Measurements from ENCODE around the gene ST6GALNAC4.

The ST6GALNAC4 gene

DNA sequence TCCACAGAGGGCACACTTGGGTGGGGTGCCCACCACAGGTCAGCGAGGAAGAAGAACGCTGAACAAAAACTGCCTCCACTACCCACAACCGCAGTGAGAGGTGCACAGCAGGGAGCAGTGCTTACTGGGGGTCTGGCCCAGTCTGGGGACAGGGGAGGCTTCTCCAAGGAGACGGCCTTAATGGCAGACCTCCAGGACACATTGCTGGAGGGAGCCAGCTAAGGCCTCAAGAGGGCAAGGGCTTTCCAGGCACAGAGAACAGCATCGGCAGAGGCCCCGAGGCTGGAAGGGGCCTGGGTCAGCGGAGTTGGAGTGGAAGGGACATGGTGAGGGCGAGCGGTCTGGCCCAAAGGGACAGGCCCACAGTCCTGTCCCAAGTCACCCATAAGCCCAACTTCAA lies 29.1 kb upstream of the ST6GALNAC4 start:
- no peak for DNase-seq

DNA sequence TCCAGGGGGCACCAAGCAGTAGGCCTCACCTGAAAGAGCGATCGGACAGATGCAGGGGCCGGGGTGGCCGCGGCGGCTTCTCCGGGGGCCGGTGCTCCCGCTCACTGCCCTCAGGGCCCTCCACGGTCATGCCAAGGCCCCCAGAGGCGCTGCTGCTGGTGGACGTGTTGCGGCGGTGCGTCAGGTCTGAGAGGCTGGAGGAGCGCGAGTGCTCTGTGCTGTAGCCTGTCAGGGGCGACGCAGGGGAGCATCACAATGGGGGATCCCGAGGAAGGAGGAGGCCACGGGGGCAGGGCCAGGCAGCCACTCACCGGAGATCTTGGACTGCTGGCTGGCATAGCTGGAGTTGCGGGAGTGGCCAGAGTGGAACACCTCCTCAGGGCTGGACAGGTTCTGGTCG lies 28.5 kb upstream of the ST6GALNAC4 start:
- no peak for DNase-seq

DNA sequence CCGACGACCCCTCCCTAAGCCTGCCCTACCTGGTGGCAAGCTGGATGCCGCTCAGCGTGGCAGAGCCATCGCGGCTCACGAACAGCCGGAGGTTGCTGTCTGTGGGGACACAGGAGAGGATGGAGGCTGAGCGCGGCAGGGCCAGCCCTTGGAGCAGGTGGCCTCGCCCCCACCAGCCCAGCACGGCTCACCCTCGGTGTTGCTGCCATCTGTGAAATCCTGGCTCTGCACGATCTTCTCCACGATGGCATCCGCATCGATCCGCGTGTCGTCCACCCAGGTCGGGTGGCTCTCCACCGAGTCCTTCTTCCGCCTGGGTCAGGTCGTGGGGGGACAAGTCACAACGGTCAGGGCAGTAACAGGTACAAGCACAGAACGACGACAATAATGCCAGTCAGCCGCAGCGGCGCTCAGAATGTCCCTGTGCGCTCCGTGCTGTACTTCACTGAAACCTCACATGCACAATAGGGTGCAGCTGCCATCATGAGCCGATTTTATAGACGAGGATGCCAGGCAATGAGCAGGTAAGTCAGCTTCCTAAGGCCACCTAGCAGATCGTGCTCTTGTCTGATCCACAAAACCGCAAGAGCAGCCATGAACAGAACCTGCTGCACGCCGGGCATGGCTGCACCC lies 27.9 kb upstream of the ST6GALNAC4 start:
- no peak for DNase-seq

GRCh38 chr9:127943731-127944144 lies 26.9 kb upstream of the ST6GALNAC4 start:
- DNase-seq: peak; percentile 45 to 58

GRCh38 chr9:127943011-127943662 lies 26.3 kb upstream of the ST6GALNAC4 start:
- no peak for DNase-seq

DNA sequence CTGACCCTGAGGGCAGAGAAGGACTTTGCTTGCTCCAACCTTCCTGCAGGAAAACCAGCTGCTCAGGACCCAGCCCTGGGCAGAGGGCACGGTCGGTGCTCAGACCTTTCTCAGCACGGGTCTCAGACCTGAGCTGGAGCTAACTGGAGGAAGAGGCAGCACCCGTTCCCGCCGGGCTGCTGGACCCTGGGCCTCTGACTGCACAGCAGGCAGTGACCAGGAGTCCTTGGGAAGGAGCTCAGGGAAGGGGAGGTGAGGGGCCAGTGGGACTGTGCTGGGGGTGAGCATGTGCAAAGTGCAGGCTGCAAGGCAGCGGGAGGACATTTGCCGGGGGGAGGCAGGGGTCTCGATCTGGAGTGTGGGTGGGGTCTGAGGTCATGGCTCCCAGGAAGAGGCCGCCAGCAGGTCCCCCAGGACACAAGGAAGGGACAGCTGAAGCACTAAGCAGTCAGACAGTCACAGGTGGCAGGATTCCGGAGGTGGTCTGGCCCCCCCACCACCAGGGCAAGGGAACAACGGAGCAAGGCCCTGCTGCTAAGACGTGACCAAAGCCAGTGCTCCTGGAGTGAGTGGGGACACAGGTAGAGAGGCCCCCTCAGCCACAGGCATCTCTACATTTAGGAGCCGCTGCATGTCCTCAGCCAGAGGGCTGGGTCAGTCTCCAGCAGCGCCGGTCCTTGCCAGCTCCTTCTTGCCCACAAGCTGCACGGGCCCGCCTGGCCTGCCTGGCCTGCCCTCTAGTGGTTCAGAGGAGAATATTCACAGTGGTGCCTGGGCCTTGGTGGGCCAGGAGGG lies 25.6 kb upstream of the ST6GALNAC4 start:
- DNase-seq: peak; percentile 30 to 52

GRCh38 chr9:127941961-127942215 lies 25.0 kb upstream of the ST6GALNAC4 start:
- no peak for DNase-seq

DNA sequence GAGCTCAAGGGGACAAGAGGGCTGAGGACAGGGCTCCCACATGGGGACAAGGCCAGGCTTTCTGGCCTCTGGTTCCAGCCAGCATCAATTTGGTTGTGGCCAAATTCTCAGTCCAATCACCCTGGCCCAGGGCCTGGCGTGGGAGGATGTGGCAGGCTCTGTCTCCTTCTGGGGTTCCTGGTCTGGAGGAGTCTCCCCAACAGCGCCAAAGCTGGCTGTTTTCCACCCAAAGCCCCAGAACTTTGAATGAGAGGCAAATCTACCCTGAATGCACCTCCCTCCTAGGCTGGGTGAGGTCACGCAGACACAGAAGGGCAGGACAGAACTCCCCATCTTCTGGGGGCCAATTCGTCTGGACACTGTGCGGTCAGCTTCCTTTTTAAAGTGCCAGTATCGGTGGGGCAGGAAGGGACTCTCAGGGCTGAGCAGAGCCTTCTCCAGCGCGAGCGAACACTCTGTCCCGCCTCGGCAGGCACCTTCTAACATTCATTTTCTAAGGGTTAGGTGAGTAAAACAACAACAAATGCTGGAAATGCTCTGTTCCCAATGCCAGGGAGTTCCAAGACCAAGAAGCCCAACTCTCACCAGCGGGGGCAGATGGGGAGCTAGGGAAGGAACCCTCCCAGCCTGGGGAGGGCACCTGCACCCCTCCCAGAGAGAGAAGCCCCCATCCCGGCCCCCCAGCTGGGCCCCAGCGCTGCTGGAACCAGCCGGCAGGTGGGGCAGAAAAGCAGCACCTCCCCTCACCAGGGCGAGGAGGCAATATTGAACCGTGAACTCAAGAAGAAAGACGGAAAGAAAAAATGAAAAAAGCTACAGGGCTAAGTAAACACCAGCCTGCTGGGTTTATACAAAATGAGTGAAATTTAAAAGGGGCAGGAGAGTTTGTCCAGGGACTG lies 24.5 kb upstream of the ST6GALNAC4 start:
- no peak for DNase-seq

DNA sequence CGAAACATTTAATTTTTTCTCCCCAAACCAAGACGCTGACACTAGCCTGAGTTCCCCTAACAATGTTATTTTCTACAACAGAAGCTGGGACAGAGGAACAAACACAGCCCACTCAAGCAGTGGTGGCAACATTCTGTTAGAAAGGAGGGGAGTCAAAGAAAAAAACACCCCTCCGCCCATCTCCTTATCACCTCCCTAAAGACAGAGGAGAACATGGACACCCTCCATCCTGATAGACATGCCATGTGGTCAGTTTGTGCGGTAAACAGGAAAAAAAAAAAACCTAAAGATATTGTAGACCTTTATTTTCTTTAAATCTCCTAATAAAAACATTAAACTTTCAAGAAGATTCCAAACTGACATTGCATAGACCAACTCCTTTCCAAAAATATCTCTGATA lies 23.8 kb upstream of the ST6GALNAC4 start:
- no peak for DNase-seq

- no peak for DNase-seq
These were observed 21.5 kb upstream of the ST6GALNAC4 start for GRCh38 chr9:127938298-127938690.

DNA sequence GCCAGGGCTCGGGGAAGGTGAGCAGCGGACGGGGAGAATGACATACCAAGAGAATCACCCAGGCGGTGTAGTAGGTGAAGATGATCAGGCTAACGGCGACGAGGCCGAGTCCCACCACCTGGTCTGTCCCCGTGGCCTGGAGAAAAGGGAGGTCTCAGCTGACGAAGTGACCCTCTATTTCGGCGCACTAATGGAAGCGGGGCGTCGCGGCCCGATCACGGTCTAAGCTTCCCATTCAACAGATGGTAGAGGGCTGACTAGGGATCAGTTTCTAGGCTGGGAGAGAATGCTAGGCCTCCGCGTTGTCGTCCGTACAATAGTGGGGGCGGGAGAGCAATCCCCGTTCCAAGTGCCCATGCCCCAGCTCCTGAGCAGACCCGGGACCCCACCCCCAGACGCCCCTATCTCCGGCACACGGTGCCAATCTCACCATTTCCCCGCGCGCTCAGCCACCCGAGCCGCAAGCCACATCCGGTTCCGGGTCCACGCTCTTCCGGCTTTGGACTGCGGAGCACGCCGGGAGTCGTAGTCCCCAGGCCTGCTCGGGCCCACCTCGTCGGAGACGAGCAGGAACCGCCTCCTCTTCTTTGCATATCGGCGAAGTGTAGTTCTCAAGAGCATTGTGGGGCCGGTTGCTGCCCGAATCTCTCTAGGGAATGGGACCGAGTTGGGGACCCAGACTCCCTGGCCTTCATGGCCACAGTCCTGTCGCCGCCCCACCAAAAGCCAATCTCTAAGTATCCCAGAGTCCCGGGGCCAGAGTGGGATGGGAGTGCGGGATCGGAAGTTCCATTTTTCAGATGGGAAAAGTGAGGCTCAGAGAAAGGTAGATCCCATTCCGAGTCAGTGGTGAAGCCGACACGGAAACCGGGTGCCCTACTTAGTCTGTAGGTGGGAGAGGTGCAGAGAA lies 20.8 kb upstream of the ST6GALNAC4 start, which contains the start of gene DPM2:
Gene DPM2 (minus strand): TSS at position 467 of the 910 bp plus-strand sequence. CDS start 34 bp downstream, at position 433.
- peak; percentile 64 to 70 for DNase-seq

DNA sequence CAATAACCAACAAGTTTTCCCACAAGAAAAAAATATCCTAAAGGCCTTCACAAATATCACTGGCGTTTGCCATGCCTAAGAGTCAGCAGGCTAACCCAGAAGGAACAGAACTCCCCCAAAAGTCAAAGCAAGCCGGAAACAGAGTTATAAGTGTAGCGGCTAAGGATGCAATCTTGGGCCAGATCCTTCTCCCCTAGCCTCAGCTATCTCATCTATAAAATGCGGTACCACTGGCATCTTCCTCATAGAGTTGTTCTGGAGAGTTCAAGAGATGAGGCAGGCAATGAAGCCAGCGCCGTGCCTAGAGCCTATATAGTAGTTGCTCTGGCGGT lies 20.2 kb upstream of the ST6GALNAC4 start:
- peak in 1 of 2 experiments; percentile 17 for DNase-seq

DNA sequence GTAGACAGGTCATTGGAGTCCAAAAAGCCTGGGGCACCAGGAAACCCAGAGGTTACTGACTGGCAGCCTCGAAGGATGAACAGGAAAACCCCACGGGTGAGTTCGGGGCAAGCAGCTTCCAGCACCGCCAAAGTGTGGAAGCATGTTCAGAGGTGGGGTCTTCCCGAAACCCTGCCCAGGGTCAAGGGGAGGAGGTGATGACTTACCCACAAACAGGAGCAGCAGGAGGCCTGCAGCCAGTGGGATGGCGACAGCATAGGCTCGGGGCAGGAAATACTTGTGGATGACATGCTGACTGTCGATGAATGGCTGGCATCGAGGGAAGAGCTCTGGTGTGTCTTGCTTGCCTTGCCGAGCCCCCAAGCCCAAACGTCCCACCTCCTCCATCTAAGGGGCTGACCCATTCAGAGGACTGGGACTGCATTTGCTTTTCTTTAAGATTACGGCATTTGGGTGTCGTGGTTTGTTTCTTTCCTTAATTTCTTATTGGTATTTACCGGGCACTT lies 19.6 kb upstream of the ST6GALNAC4 start:
- no peak for DNase-seq

GRCh38 chr9:127935765-127936221 lies 19.0 kb upstream of the ST6GALNAC4 start:
- DNase-seq: no peak

- DNase-seq: no peak
These were observed 18.1 kb upstream of the ST6GALNAC4 start for GRCh38 chr9:127934986-127935385.

DNA sequence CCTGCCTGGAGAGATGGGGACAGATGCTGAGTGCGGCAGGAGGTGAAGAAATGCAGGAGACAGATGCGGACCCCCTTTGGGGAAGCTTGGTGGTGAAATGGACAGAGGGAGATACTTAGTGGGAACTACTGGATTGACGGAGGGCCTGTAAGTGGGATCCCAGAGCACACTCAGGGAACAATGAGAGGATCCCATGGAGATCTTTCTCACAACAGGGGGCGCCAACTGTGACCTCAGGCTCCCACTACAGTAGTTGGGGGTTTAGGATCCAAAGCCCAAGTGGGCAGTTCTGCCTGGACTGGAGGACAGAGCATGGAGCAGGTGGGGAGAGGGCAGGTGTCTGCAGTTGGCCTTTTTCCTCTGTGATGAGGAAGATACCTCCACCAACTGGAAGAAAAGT lies 17.4 kb upstream of the ST6GALNAC4 start:
- no peak for DNase-seq

DNA sequence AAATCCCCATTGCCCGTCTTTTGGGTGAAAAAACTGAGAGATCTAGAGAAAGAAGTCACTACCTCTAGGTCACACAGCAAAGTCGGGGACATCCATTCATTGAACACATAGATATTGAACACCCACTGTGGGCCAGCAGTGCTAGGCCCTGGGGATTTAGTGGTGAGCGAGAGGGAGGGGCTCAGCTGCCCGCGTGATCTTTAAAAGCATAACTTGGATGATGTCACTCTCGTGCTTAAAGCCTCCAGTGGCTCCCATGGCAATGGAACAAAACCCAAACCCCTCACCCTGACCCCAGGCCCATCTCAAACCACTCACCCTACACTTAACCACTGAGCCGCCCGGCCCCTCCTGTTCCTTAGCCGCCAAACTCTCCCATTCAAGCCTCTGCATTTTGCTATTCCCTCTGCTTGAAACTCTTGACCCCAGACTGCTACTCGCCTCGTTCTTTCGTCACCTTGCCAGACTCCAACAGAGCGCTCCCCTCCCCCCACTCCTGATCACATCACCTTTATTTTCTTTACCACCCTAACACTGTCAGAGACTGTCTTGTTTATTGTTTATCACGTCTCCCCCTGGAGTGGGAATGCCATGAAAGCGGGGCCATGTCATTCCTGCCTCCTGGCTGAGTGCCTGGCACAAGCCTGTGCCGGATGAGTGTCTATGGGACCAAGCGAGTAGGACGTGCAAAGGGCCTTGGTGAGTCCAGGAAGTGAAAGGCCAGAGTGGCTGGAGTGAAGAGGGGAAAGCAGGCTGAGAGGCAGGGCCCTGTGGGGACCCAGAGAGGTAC lies 14.4 kb upstream of the ST6GALNAC4 start:
- DNase-seq: no peak

DNA sequence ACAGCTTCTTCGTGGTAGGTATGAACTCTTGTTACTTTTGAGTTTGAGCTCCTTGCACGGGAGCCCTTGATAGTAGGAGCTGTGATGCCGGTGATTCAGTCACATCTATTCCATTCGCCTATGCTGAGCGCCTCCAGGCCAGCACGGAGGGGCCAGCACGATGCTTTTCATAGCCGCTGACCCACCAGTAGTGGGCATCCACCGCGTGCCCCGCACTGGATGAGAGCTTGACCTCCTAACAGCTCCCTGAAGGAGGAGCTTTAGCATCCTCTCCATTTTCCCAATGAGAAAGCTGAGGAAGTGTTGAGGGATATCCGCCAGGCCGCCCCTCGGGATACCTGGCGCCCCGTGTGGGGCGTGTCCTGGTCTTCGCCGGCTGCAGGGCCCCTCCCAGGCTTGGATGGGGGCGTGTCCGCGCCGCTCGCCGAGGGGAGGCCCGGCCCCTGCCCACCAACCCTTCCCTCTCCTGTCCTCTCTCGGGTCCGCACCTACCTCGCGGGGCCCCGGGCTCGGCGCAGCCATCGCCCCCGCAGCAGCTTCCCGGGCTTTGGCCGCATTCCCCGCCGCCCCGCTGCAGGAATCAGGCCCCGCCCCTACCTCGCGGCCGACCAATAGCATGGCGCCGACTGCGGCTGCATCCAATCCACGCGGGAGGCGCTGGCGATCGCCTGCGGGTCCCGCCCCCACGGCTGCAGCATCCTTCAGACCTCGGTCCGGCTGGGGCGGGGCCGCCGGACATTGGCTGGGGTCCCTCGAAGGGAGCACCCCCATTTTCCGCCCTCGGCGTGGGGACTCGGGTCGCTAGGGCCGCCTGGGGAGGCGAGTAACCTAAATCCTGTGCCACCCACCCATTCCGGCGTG lies 13.6 kb upstream of the ST6GALNAC4 start, which contains the start of gene PIP5KL1:
Gene PIP5KL1 (minus strand): TSS at position 547 of the 861 bp plus-strand sequence. CDS start 25 bp downstream, at position 522.
- no peak for DNase-seq

DNA sequence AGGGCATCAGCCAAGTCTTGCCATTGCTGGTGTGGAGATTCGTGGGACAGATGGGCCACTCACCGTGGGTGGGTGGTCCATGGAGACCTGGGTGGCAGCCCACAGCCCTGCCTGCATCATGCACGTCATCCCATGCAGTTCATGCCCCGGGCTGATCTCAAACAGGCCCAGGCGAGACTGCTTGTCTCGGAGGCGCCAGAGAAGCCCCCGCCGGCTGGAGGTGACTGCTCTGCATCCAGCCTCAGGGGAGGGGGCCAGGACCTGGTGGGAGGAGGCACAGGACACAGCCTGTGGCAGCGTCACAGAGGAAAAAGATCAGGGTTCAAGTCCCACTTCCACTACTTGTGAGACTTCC lies 12.8 kb upstream of the ST6GALNAC4 start:
- no peak for DNase-seq

Data from AML-193 (cell line).